NCI-H2081 treated with DMSO at 0.1 percent for 48 hours (cell line): ENCODE measurements around the gene F13A1.

Experiments
- DNase-seq: peaks from one replicate; lab custom pipeline; 2025; lab: John Stamatoyannopoulos, UW

The F13A1 gene

DNA sequence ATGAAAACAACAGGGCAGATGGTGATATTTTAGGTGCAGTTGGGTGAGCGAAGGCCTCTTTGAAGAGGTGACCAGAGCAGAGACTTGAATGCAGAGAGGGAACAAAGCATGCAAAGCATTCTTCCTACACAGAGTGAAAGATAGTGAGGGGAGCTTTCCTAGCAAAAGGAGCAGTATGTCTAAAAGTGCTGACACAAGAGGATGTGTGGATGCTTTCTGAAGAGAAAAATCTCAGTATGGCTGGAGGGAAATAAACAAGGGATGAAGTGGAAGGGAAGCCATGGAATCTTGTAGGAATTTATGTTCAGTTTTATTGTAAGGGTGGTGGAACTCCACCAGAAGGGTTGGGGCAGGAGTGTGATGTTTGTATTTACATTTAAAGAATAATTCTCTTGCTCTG lies 128.6 kb downstream of the F13A1 start:
- no peak for DNase-seq

DNA sequence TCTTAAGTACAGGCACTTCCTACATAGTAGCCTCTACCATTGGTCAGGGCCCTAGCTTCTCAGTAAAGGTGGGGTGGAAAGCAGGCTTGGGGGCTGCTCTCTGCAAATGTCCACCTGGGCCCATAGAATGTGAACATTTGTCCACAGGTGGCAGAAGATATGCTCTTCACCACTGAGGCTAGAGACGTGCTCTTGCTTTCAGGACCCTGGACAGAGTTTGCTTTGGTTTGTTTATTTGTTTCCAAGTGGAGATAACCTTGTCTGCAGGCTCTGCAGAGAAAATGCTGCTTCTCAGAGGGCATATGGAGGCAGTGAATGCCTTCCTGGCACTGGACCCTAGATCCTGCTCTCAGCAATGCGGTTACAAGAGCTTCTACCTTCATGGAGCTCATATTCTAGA lies 129.0 kb downstream of the F13A1 start:
- DNase-seq: no peak

DNA sequence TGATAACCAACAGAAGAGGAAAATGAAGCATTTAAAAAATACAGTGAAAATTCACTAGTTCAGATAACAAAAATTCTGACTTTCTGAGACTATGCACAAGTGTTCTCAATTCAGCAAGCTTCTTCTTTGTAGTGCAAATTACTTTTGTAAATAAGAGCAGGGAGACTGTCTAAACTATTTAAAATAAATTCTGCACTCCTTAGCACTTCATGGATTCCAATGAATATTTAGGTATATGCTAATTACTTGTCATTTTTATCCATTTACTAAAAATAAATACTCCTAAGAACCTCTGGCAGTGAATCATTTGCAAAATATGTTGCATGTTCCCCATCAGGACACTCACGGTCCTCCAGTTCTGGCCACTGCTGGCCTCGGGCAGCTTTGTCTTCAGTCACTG lies 139.8 kb downstream of the F13A1 start:
- DNase-seq: no peak

DNA sequence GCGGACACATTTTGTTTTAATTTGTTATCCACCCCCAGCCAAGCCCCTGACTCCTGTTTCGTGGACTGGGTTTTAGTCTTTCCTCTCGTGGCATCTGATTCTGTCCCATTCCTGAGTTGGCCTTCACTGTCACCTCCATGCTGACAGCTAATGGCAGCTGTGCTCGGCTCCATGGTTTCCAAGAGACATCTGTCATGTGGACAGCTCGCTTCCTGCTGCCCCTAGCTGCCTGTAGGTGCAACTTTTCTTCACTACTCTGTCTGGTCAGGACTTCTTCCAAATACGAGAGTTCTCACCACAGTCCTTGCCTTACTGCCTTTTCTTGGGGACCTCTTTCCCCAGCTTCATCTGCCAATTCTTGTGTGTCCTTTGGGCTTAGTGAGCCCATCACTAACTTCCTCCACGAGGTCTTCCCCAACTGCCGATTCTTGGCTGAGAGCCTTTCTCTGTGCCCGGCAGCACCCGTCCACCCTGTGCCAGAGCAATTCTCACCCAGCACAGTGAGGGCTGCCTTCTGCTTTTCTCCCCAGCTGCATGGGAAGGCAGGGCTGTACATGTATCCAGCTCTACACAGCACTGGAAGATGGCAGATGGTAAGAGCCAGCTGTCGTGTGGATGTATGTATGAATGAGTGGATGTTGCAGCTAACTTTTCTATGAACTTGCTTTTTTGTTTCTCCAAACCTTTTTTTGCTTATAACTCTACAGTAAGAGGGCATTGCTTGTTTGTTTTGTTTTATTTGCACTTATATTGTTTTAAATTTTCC lies 140.4 kb downstream of the F13A1 start:
- DNase-seq: no peak

DNA sequence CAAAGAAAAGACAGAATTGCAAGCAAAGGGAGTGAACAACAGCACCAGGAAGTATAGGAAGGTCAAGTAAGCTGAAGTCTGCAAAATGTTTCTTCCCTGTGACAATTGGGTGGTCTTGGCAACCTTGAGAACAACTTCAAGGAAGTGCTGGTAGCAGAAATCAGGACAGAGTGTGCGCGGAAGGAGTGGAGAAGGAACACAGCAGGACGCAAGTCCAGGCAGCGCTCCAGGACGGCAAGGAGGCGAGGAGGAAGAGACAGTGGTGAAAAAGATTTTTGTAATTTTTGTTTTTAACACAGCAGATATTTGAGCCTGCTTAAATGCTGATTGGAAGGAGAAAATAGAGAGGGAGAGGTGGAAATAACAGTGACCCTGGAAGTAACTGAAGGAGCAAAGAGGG lies 141.7 kb downstream of the F13A1 start:
- no peak for DNase-seq

DNA sequence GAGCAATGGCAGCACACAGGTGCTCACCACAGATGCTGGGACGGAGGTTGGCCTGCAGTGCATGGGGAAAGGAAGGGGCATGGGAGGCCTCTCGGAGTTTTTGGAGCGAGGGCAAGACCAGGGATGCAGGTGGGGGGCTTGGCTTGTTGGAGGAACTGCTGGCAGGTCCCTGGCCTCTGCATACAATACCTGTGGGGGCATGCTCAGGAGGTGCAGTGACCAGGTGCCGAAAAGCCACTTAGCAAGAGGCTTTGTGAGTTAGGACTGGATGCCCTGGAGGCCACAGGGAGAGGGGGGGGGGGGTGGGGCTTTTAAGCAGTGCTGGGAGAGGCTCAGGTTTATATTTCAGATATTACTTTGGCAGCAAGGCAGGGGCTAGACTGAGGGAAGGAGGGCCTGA lies 142.7 kb downstream of the F13A1 start:
- no peak for DNase-seq

DNA sequence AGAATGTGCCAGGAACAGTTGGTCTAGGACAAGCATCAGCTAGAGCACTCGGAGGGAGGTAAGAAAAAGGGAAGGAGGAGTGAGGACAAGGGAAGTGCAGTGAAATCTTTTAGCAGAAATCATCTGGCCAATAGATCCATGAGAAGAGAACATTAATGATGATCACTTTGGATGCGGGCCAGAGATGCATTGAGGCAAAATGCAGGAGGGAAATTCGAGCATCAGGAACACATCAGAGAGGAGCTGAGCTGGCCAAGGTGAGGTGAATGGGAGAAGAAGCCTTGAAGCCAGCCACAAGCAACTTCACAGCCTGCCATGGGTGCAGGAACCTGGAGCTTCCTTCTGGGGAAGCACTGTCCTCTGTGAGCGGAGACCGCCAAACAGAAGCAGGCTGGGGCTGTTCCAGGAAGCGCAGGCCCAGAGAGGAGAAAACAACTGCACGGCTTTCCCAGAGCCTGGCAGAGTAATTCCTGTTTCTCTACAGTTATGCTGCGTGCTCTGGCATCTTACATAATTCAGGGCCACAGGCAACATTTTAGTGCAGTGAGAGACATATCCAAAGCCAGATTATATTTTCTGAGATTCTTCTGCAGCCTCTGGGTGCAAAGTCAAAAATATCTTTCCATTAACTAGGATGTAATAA lies 143.8 kb downstream of the F13A1 start:
- no peak for DNase-seq

DNA sequence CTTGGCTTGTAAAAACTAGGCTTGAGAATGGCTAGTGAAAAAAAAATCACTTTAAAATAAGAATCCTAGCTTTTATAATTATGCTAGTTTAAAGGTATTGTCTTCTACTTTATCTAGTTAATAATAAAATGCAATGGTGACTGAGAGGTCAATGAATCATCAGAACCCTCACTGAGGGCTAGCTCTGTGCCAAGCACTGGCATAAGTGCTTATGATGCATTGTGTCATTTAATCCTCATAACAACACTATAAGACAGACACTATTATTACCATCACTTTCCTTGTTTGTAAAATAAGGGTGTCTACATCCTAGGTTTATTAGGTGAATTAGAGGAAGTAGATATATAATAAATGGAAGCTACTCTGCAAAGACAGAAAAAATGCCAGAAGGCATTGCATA lies 144.3 kb downstream of the F13A1 start:
- no peak for DNase-seq

DNA sequence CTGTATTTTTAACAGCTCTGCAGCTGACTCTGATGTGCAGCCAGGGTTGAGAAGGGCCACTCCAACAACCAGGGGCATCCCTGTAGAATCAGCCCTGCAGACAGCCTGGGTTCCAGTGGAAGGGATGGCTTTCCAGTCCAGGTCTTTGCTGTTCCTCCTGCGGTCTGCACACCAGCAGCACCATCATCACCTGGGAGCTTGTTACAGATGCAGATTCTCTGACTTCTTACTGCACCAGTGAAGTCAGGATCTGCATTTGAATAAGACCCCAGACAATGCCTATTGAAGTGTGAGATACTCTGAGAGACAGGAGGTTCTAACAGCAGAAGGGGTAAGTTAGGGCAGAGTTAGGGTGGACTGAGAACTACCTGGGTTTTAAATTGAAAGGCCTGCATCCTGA lies 151.3 kb downstream of the F13A1 start:
- DNase-seq: no peak

DNA sequence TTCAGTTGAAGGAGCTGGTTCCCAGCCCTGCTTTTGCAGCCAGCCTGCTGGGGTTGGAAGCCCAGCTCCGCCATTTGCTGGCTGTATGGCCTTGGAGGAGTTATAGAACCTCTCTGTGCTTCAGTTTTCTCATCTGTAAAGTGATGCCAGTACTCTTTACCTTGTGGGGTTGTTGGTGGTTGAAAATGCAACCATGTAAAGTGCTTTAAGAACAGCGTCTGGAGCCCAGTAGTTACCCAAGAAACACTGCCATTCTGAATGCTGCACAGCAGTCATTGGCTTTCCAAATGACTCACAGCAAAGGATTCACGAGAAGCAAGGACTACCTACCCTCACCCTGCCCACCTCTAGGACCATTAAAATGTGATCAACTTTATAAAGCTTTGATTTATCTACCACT lies 154.4 kb downstream of the F13A1 start:
- DNase-seq: no peak

DNA sequence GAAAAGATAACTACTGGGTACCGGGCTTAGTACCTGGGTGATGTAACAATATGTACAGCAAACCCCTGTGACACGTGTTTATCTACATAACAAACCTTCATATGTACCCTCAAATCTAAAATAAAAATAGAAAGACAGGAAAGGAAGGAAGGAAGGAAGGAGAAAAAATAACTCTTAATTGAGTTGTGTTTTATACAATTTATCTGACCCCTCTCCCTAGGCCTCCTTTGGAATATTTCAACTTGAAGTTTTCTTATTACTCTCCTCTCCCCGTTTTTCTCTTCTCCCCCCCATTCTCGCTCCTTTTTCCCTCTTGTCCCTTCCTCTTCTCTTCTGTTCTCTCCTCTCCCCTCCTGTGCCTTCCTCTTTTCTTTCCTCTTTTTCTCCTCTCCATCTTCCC lies 156.1 kb downstream of the F13A1 start:
- DNase-seq: no peak

DNA sequence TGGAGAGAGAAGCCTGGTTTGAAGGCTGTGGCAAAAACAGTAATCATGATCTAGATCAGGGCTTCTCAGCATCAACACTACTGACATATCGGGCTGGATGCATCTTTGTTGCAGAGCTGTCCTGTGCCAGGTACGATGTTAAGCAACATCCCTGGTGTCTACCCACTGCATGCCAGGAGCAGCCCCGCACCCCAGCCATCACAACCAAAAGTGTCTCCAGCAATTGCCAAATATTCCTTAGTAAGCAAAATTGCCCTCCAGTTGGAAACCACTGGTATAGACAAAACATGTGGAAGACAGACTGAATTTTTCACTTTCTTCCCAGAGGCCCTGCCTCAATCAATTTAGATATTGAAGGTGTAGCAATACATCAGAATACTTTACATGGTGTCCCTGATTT lies 166.1 kb downstream of the F13A1 start:
- DNase-seq: no peak

DNA sequence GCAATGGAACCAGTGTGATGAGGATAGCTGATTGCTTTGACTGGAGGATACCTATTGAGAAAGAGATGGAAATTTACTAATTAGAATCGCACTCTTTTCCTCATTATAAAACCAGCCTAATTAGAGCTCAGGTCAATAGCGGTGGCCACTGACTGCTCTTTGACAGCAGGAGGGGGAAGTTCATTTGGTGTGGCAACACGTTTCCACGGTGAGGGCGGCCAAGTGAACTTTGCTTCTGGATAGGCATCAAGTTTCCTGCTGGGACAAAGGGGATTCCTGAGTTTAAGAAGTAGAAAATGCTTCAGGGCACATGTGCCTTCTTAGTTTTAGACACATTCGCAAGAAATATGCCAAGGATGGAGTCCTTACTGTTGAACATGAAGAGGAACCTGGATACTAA lies 168.4 kb downstream of the F13A1 start:
- no peak for DNase-seq

DNA sequence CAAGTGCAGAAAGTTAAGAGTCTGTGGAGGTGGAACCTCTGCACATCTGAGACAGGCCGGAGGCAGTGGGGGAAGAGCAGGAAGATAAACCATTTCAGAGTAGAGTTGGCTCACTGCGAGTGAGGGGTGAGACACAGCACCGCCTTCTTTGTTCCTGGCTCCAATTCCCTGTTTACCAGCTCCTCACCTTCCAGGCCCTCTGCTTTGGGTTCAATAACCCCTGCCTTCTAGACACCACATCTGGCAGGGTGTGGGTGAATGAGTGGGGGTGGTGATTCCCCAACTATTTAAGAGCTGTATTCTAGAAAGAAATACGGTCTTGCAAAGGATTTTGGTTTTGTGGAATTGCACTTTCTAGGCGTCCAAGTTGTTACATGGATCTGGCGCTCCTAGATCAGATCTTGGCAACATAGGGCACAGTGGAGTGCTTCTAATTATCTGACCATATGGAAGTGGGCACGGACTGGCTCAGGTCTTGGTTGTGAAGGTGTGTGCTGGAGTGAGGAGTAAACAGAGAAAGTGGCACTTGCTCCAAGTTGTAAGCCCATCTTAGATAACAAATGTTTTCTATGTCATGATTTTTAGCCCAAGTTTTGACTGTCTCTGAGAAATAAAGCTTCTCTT lies 172.2 kb downstream of the F13A1 start:
- no peak for DNase-seq

DNA sequence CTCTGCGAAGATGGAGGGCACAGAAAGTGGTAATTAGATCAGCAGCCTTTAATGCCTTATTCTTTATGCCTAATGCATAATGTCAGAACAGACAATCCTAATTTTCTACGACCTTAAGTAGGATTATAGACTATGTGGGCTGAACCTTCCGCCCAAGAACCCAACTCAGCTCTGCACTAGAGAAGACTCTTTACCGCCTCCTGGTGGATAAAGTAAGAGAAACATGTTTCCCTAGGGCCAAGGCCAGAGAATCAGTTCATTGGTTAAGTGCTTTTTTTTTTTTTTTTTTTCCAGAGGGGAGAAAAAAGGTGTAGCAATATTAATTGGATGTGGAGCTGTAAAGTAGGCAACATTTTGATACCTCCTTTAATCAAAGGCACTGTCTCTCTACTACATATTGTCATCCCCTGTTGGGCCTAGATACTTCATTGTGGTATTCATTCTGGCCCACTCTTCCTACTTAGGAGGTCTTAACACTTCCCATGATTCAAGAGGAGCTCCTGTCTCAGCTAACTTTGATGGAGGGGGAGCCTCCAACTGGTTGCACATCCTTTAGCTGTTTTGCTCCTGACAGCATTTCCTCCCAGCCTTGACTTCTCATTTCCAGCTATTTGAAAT lies 188.9 kb downstream of the F13A1 start:
- no peak for DNase-seq

DNA sequence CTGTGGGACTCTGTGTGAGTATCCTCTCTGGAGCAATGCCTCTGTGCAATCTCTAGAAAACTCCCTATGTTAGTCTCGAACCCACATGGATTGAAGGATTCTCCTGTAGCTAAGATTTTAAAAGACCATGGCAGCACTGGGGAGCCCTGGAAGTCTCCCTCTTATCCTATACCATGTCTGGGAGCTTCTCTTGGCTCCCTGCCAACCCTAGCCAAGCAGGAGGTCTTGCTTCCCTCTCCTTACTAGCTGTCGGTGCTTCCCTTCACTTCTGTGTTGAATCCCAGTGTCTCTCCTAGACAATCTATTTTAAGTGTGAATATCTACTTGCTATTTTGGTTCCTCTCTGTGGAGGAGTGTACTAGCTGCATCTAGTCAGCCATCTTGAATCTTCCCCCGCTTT lies 195.0 kb downstream of the F13A1 start:
- no peak for DNase-seq

DNA sequence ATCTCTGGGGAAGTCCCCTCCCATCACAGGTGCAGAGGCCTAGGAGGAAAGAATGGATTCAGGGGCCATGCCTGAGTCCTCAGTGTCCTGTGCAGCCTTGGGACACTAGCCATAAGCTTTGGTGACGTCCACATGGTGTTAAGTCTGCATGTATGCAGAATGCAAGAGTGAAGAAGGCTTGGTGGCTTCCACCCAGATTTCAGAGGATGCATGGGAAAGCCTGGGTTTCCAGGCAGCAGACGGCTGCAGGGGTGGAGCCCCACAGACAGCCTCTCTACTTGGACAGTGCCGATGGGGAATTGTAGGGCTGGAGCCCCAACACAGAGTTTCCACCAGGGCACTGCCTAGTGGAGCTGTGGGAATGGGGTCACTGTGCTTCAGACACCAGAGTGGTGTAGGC lies 196.7 kb downstream of the F13A1 start:
- DNase-seq: no peak

DNA sequence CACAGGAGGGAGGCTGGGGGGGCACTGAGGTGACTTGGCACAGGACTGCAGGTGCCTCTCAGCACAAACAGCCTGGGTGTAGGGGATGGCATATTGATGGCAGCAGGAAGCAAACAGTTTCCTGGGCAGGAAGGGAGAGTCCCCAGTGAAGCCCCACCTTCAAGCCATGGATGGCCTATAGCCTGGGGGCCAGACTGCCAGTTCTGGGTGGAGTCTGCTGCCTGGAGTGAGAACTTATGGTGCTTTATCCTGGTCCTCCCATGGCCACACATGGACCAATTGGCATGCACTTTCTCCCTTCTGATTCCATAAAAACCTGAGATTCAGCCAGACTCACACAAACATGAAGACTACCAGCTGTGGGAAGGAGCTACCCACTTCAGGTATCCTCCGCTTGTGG lies 198.5 kb downstream of the F13A1 start:
- DNase-seq: no peak

DNA sequence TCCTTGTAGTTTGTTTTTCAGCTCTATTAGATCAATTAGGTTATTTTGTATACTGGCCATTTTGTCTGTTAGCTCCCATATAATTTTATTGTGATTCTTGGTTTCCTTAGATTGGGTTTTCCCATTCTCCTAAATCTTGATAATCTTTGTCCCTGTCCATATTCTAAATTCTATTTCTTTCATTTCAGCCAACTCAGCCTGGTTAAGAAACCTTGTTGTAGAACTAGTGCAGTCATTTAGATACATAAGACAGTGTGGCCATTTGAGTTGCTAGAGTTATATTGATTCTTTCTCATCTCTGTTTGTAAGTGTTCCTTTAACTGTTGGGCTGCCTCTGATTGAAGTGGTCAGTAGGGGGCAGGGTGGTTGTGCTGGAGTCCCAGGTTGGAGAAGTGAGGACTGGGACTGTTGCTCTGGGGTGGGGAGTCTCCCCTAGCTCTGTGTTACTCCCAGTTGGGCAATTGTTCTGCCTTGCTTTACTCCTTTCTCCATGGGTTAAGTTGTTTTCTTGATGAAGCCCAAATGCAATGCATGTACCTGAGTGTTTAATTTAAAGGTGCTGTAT lies 214.9 kb downstream of the F13A1 start:
- no peak for DNase-seq
